Subcutaneous abdominal adipose tissue (tissue), 5 donors: ENCODE measurements around the gene PNPLA6.

Experiments
- H3K27ac ChIP-seq: one replicate; pipeline ENCODE4 v1.7.0; 2013; ENCODE audit warnings: low read depth, mild to moderate bottlenecking, inconsistent platforms, low read length, moderate library complexity
- H3K27me3 ChIP-seq, 5 donors: one replicate each; pipeline ENCODE4 v1.7.0; 2013; ENCODE audit warnings: low read length in 5 of 5, inconsistent platforms in 1 of 5; ENCODE audit not compliant: control insufficient read depth in 5 of 5, insufficient read depth in 4 of 5
- H3K36me3 ChIP-seq, 5 donors: one replicate each; pipeline ENCODE4 v1.7.0; 2013; ENCODE audit warnings: low read length in 5 of 5; ENCODE audit not compliant: control insufficient read depth in 5 of 5, insufficient read depth in 5 of 5
- H3K4me1 ChIP-seq, 5 donors: one replicate each; pipeline ENCODE4 v1.7.0; 2013; ENCODE audit warnings: low read length in 5 of 5, mild to moderate bottlenecking in 3 of 5, moderate library complexity in 1 of 5; ENCODE audit not compliant: control insufficient read depth in 5 of 5, insufficient read depth in 5 of 5
- H3K4me3 ChIP-seq, 5 donors: one replicate each; pipeline ENCODE4 v1.7.0; 2013; ENCODE audit warnings: low read length in 5 of 5, low read depth in 1 of 5
- H3K9ac ChIP-seq, 5 donors: one replicate each; pipeline ENCODE4 v1.7.0; 2013; ENCODE audit warnings: low read length in 5 of 5, mild to moderate bottlenecking in 4 of 5, moderate library complexity in 3 of 5
- H3K9me3 ChIP-seq, 5 donors: one replicate each; pipeline ENCODE4 v1.7.0; 2013; ENCODE audit warnings: low read length in 5 of 5; ENCODE audit not compliant: control insufficient read depth in 5 of 5
- donor health status: healthy.
- donor health status: healthy.
- donor health status: healthy.
- donor health status: healthy.
- donor health status: healthy.

Gene PNPLA6

GRCh38 chr19:7552781-7553180 is 17.3 kb downstream of the PNPLA6 start:
- no peaks in the 10 kb centered on the region for H3K9me3 ChIP-seq
- H3K4me1 ChIP-seq: peaks cover 0 to 5% (median 3%) of the 10 kb centered on the region in 5 donors
- peaks cover 0 to 70% (median 53%) of the 10 kb centered on the region in 5 donors for H3K36me3 ChIP-seq
- no peak overlapping the region for H3K27ac ChIP-seq
- no peak overlapping the region for H3K4me3 ChIP-seq
- no peaks in the 10 kb centered on the region for H3K27me3 ChIP-seq
- H3K9ac ChIP-seq: no peak overlapping the region

GRCh38 chr19:7554565-7554964 is 19.0 kb downstream of the PNPLA6 start:
- Histone ChIP-seq H3K4me3 (no peak overlapping the region), H3K36me3 (peaks cover 0 to 88% (median 68%) of the 10 kb centered on the region in 5 donors), H3K27ac (no peak overlapping the region), H3K27me3 (no peaks in the 10 kb centered on the region), H3K9ac (no peak overlapping the region), H3K4me1 (peaks cover 0 to 5% (median 3%) of the 10 kb centered on the region in 5 donors), H3K9me3 (no peaks in the 10 kb centered on the region)

GRCh38 chr19:7554990-7555864 is 19.7 kb downstream of the PNPLA6 start:
- Histone ChIP-seq H3K36me3 (peaks cover 0 to 86% (median 64%) of the 10 kb centered on the region in 5 donors), H3K27me3 (no peaks in the 10 kb centered on the region), H3K4me1 (peaks cover 0 to 5% (median 3%) of the 10 kb centered on the region in 5 donors), H3K9ac (no peak overlapping the region), H3K27ac (no peak overlapping the region), H3K9me3 (peaks cover 0 to 2% (median 0%) of the 10 kb centered on the region in 5 donors), H3K4me3 (no peak overlapping the region)

GRCh38 chr19:7556696-7557315 is 21.3 kb downstream of the PNPLA6 start:
- H3K27me3 ChIP-seq: no peaks in the 10 kb centered on the region
- H3K4me3 ChIP-seq: no peak overlapping the region
- H3K4me1 ChIP-seq: no peaks in the 10 kb centered on the region
- no peak overlapping the region for H3K9ac ChIP-seq
- H3K36me3 ChIP-seq: peaks cover 0 to 90% (median 70%) of the 10 kb centered on the region in 5 donors
- H3K9me3 ChIP-seq: peaks cover 0 to 5% (median 0%) of the 10 kb centered on the region in 5 donors
- H3K27ac ChIP-seq: no peak overlapping the region

DNA sequence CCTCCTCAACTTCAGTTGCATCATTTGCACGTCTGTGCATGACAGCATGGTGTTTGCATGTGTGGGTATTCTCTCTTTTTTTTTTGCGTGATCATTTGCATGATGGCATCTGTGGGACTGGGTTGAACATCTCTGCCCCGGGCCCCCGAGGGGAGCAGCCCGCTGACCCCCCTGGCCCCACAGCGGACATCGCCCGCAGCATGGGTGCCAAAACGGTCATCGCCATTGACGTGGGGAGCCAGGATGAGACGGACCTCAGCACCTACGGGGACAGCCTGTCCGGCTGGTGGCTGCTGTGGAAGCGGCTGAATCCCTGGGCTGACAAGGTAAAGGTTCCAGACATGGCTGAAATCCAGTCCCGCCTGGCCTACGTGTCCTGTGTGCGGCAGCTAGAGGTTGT is 23.1 kb downstream of the PNPLA6 start:
- Histone ChIP-seq H3K27ac (no peak overlapping the region), H3K4me1 (no peaks in the 10 kb centered on the region), H3K36me3 (peaks cover 0 to 76% (median 64%) of the 10 kb centered on the region in 5 donors), H3K9me3 (peaks cover 0 to 5% (median 0%) of the 10 kb centered on the region in 5 donors), H3K27me3 (no peaks in the 10 kb centered on the region), H3K9ac (no peak overlapping the region), H3K4me3 (no peak overlapping the region)

DNA sequence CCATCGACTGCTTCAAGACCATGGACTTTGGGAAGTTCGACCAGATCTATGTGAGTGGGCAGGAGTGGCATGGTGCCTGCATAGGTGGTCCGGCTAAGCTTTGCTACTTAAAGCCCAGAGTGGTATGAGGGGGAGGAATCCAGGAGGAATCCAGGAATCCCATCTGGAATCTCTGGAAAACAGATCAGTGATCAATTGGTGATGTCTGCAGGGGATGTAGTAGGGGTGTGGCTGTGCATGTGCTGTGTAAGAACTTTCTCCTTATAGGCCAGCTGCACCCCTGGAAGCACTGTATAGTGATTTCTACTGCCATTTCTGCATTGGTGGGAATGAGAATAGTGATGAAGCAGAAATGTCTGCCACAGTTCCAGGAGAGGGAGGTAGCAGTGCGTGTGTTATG is 23.6 kb downstream of the PNPLA6 start:
- Histone ChIP-seq H3K9me3 (peaks cover 0 to 5% (median 0%) of the 10 kb centered on the region in 5 donors), H3K9ac (no peak overlapping the region), H3K4me1 (no peaks in the 10 kb centered on the region), H3K4me3 (no peak overlapping the region), H3K27me3 (no peaks in the 10 kb centered on the region), H3K36me3 (peaks cover 0 to 73% (median 61%) of the 10 kb centered on the region in 5 donors), H3K27ac (no peak overlapping the region)

GRCh38 chr19:7560255-7560654 is 24.7 kb downstream of the PNPLA6 start:
- H3K27ac ChIP-seq: no peak overlapping the region

GRCh38 chr19:7561325-7561724 is 25.8 kb downstream of the PNPLA6 start:
- Histone ChIP-seq H3K4me3 (no peak overlapping the region), H3K9me3 (peaks cover 0 to 5% (median 0%) of the 10 kb centered on the region in 5 donors), H3K36me3 (peaks cover 0 to 52% (median 43%) of the 10 kb centered on the region in 5 donors), H3K4me1 (no peaks in the 10 kb centered on the region), H3K27ac (no peak overlapping the region), H3K27me3 (no peaks in the 10 kb centered on the region), H3K9ac (no peak overlapping the region)

More at GRCh38 chr19:7560255-7560654, 24.7 kb downstream of the PNPLA6 start:
- Histone ChIP-seq H3K4me1 (no peaks in the 10 kb centered on the region), H3K4me3 (no peak overlapping the region), H3K36me3 (peaks cover 0 to 63% (median 51%) of the 10 kb centered on the region in 5 donors), H3K9ac (no peak overlapping the region), H3K9me3 (peaks cover 0 to 5% (median 0%) of the 10 kb centered on the region in 5 donors), H3K27me3 (no peaks in the 10 kb centered on the region)

GRCh38 chr19:7562646-7563393 is 27.3 kb downstream of the PNPLA6 start:
- Histone ChIP-seq H3K27me3 (no peaks in the 10 kb centered on the region), H3K36me3 (peaks cover 0 to 37% (median 28%) of the 10 kb centered on the region in 5 donors), H3K4me3 (no peak overlapping the region), H3K9me3 (peaks cover 0 to 5% (median 0%) of the 10 kb centered on the region in 5 donors), H3K9ac (no peak overlapping the region), H3K4me1 (no peaks in the 10 kb centered on the region), H3K27ac (no peak overlapping the region)
